ENCODE data around the gene ITIH6.
A peak's percentile ranks its signal among the peaks of the same experiment; 100 is the strongest.
"Not testable (repeated sequence)": the region's sequence is repeated elsewhere in the genome, so short reads cannot be mapped to it uniquely, and the experiment has no call there.

Gene ITIH6

DNA sequence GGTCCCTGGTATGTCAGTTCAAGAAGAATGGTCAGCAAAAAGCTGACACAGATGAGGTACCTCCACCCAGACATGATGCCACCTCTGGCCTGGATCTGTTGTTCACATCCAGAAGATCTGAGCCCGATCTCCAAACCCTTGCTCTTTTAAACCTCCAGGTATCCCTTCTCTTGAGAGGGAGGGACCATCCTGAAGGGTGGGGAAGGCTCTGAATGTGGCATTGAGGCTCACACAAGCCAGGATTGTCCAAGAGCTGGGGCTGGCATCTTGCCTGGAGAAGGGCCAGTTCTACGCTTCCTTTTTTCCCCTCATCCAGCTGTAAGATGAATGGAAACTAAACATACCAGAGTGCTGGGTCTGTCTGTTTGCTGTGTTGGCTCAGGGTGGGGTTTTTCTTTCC, at the start of gene ITIH6:
TSS of gene ITIH6 (minus strand) at position 119 of the 400 bp plus-strand sequence. CDS start at position 74, 45 bp downstream.
- peaks cover 6 to 22% of the 10 kb centered on the region in 2 donors for H3K27me3 Mint-ChIP-seq
- ATAC-seq (replicated peaks) (no peak), DNase-seq (no peak)
- no peaks in the 10 kb centered on the region for H3K4me1 Mint-ChIP-seq
- no peak within 1 kb of the TSS for H3K4me3 Mint-ChIP-seq
- no peak within 1 kb of the TSS for H3K27ac Mint-ChIP-seq
- no peaks in the 10 kb centered on the region for H3K36me3 Mint-ChIP-seq
- no peaks in the 10 kb centered on the region for H3K9me3 Mint-ChIP-seq

DNA sequence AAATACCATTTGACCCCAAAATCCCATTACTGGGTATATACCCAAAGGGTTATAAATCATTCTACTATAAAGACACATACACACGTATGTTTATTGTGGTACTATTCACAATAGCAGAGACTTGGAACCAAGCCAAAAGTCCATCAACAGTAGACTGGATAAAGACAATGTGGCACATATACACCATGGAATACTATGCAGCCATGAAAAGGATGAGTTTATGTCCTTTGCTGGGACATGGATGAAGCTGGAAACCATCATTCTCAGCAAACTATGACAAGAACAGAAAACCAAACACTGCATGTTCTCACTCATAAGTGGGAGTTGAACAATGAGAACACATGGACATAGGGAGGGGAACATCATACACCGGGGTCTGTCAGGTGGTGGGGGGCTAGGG, 49.6 kb upstream of the ITIH6 start:
- not testable (repeated sequence) for H3K36me3 Mint-ChIP-seq; H3K9me3 Mint-ChIP-seq; H3K4me3 Mint-ChIP-seq; ATAC-seq (replicated peaks); H3K27me3 Mint-ChIP-seq; DNase-seq; H3K4me1 Mint-ChIP-seq; H3K27ac Mint-ChIP-seq

DNA sequence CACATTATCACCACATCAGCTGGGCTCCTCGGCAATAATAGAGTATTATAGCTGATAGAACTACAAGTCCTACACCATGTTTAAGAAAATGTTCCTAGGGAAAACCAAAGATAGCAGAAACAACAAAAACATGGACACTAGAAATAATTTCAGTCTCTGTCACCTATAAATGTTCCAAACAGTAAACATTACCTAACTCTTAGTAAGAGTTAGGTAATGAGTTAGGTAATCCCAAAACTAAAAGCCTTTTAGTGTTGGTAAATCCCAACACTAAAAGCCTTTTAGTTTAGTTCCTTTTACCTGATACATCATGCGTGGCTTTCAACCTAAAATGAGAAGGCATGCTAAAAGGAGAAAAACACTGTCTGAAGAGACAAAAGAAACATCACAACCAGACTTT, 45.0 kb upstream of the ITIH6 start:
- H3K4me1 Mint-ChIP-seq = no peaks in the 10 kb centered on the region
- no peak for ATAC-seq (replicated peaks)
- H3K27ac Mint-ChIP-seq = no peak overlapping the region
- H3K9me3 Mint-ChIP-seq = peaks cover 1 to 3% of the 10 kb centered on the region in 2 donors
- no peak overlapping the region for H3K4me3 Mint-ChIP-seq
- H3K27me3 Mint-ChIP-seq = peaks cover 7 to 24% of the 10 kb centered on the region in 2 donors
- no peaks in the 10 kb centered on the region for H3K36me3 Mint-ChIP-seq
- no peak for DNase-seq

- peaks cover 1 to 3% of the 10 kb centered on the region in 2 donors for H3K9me3 Mint-ChIP-seq
- H3K4me3 Mint-ChIP-seq = no peak overlapping the region
- no peaks in the 10 kb centered on the region for H3K4me1 Mint-ChIP-seq
- DNase-seq (no peak), ATAC-seq (replicated peaks) (no peak)
- H3K27me3 Mint-ChIP-seq = peaks cover 11 to 28% of the 10 kb centered on the region in 2 donors
- H3K27ac Mint-ChIP-seq = no peak overlapping the region
- no peaks in the 10 kb centered on the region for H3K36me3 Mint-ChIP-seq
Observed at GRCh38 chrX:54842607-54843006, 44.6 kb upstream of the ITIH6 start.

DNA sequence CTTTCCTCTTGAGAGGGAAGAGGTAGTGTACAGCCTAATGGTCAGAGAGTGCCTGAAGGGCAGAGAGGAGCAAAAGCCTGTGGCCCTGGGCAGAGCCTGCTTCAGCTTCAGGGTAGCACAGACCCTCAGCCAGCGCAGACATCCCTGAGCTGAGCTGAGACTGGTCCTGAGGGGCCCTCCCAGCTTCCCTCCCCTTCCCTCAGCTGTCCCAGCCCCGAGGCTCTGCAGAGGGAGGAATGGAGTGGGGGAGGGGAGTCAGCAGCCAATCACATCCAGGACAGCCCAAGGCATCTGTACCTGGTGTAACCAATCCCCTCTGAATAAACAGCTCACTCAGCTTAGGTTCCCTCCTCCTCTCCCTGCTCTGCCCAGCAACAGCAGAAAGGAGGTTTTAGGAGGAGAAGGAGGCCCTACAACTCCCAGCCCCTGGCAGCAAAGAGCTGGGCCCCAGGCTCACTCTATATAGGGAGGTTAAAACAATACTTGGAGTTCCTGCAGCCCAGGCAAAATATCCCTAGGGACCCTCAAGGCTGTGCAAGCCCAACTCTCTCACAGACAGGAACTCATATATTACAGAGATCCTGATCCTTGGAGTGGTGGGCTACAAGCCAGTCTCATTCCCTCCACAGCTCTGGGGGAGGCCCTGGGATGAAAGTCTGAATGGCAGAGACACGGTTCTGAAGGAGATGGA, 43.3 kb upstream of the ITIH6 start:
- H3K27me3 Mint-ChIP-seq = peaks cover 21 to 38% of the 10 kb centered on the region in 2 donors
- not testable (repeated sequence) for H3K36me3 Mint-ChIP-seq; ATAC-seq (replicated peaks); H3K4me3 Mint-ChIP-seq; DNase-seq; H3K27ac Mint-ChIP-seq; H3K4me1 Mint-ChIP-seq; H3K9me3 Mint-ChIP-seq

DNA sequence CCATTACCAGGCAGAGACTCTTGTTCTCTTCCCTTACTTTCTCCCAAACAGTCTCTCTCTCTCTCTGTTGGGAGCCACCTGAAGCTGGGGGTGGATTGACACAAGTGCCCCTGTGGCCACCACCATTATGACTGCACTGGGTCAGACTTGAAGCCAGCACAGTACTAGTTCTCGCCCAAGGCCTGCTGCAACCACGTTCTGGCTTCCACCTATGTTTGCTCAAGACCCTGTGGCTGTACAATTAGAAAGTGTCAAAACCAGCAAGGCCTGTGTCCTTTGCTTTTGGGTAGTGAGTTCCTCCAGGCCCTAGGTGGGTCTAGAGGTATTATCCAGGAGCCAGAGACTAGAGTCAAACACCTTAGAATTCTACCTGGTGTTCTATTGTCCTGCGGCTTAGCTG, 40.5 kb upstream of the ITIH6 start:
- H3K4me3 Mint-ChIP-seq = no peak overlapping the region
- DNase-seq = no peak
- no peaks in the 10 kb centered on the region for H3K36me3 Mint-ChIP-seq
- H3K9me3 Mint-ChIP-seq = no peaks in the 10 kb centered on the region
- peaks cover 36 to 47% of the 10 kb centered on the region in 2 donors for H3K27me3 Mint-ChIP-seq
- no peak for ATAC-seq (replicated peaks)
- no peaks in the 10 kb centered on the region for H3K4me1 Mint-ChIP-seq
- H3K27ac Mint-ChIP-seq = no peak overlapping the region

GRCh38 chrX:54826598-54826997, 28.5 kb upstream of the ITIH6 start:
- no peak for ATAC-seq (replicated peaks)
- Mint-ChIP-seq H3K27ac (no peak overlapping the region), H3K36me3 (no peaks in the 10 kb centered on the region), H3K4me3 (no peak overlapping the region), H3K9me3 (peaks cover 0 to 2% of the 10 kb centered on the region in 2 donors), H3K27me3 (peaks cover 0 to 8% of the 10 kb centered on the region in 2 donors), H3K4me1 (no peaks in the 10 kb centered on the region)
- no peak for DNase-seq

DNA sequence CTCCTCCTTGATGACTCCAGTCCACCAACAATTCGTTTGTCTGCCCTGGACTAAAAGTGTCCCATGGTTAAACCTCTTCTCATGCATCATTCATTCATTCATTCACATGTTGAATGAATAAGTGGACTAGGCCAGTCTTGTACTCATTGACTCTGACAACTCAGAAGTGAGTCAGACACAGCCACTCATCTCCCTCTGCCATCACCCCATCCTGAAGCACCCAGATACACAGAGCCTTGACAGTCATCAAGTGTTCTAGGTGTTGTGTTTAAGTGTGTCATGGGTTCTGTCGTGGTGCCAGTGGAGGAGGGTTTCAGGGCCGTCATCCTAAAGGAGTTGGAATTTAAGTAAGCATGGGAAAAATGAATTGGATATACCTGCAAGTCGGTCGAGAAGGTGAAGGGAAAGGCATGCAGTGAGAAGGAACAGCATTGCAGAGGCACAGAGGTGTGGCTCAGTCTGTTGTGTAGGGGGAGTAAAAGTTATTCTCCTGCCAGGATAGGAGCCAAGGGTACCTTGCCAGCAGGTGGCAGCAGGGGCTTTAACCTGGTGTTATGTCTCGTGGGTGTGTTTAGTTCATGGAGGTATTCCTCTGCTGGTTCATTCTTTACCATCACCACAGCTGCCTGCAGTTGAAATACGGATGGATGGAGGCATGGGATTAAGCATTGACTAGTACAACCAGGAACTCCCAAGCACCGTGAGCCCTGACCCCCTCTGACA, 27.8 kb upstream of the ITIH6 start:
- H3K27ac Mint-ChIP-seq = no peak overlapping the region
- ATAC-seq (replicated peaks) = peak; percentile 50 to 68
- DNase-seq = no peak
- no peaks in the 10 kb centered on the region for H3K4me1 Mint-ChIP-seq
- H3K36me3 Mint-ChIP-seq = no peaks in the 10 kb centered on the region
- peaks cover 0 to 8% of the 10 kb centered on the region in 2 donors for H3K27me3 Mint-ChIP-seq
- H3K4me3 Mint-ChIP-seq = no peak overlapping the region
- peaks cover 0 to 2% of the 10 kb centered on the region in 2 donors for H3K9me3 Mint-ChIP-seq

GRCh38 chrX:54824722-54825121, 26.7 kb upstream of the ITIH6 start:
- no peaks in the 10 kb centered on the region for H3K36me3 Mint-ChIP-seq
- DNase-seq (no peak), ATAC-seq (replicated peaks) (no peak)
- H3K4me1 Mint-ChIP-seq = no peaks in the 10 kb centered on the region
- H3K9me3 Mint-ChIP-seq = peaks cover 0 to 2% of the 10 kb centered on the region in 2 donors
- H3K27ac Mint-ChIP-seq = no peak overlapping the region
- H3K27me3 Mint-ChIP-seq = peaks cover 0 to 8% of the 10 kb centered on the region in 2 donors
- no peak overlapping the region for H3K4me3 Mint-ChIP-seq

DNA sequence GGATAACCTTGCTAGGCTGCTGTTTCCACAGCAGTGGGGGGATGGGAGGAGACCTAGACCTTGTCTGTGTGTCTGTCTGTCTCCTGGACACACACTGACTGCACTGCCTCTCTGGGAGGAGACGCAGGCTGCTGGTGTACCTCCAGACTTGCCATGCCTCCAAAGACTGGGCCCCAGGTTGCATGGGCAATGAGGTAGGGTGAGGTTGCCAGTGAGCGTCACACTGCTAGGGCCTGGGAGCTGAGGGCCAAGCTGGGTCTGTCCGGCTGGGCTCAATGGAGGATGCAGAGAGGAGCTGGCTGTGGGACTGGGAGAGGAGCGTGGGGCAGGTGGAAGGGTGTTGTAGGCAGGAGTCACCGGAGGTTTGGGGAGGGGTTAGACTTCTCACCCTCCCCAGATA, 26.1 kb upstream of the ITIH6 start:
- ATAC-seq (replicated peaks) = no peak
- H3K36me3 Mint-ChIP-seq = no peaks in the 10 kb centered on the region
- H3K27ac Mint-ChIP-seq = no peak overlapping the region
- no peak overlapping the region for H3K4me3 Mint-ChIP-seq
- H3K27me3 Mint-ChIP-seq = peaks cover 0 to 8% of the 10 kb centered on the region in 2 donors
- H3K9me3 Mint-ChIP-seq = peaks cover 0 to 2% of the 10 kb centered on the region in 2 donors
- no peak for DNase-seq
- no peaks in the 10 kb centered on the region for H3K4me1 Mint-ChIP-seq

DNA sequence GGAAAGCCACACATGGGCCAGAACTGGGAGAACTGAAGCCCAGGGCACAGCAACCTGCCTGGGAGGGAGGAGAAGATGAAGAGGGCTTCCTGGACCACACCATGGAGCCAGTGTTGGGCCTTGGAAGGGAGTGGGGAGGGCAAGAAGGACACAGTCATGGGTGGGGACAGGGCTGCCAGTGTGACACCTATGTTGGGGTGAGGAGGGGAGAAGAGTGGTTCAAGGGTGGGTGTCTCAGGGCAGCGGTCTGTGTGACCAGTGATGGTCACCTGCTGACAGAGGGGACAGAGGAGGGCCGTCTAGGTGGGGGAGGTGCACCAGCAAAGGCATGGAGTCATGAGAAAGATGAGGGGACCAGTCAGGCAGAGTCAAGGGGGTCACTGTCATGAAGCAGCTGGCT, 23.3 kb upstream of the ITIH6 start:
- peaks cover 0 to 8% of the 10 kb centered on the region in 2 donors for H3K27me3 Mint-ChIP-seq
- peaks cover 2 to 3% of the 10 kb centered on the region in 2 donors for H3K36me3 Mint-ChIP-seq
- ATAC-seq (replicated peaks) = no peak
- H3K9me3 Mint-ChIP-seq = peaks cover 0 to under 1% of the 10 kb centered on the region in 2 donors
- H3K27ac Mint-ChIP-seq = no peak overlapping the region
- peaks cover 2 to 4% of the 10 kb centered on the region in 2 donors for H3K4me1 Mint-ChIP-seq
- H3K4me3 Mint-ChIP-seq = no peak overlapping the region
- no peak for DNase-seq

DNA sequence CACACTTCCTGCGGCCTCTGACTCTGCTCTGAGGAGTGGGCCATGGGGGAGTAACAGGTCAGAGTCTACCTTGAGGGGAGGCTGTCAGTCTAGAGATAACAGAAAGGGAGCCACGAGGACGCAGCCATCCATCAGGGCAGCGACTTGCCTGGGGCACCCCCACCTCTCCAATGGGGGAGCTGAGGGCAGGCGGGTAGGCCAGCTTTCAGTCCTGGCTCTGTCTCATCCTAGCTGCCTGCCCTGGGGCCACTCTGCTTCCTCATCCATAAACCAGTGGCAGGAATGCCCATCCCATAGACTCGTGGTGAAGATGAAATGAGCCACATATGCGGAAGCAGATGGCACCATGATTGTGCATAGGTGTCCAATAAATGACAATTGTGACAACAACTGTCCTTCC, 22.7 kb upstream of the ITIH6 start:
- no peak for DNase-seq
- Mint-ChIP-seq H3K4me3 (no peak overlapping the region), H3K27ac (no peak overlapping the region), H3K27me3 (peaks cover 0 to 7% of the 10 kb centered on the region in 2 donors), H3K9me3 (peaks cover 0 to 3% of the 10 kb centered on the region in 2 donors), H3K4me1 (peaks cover 2 to 4% of the 10 kb centered on the region in 2 donors), H3K36me3 (peaks cover 8% of the 10 kb centered on the region in 2 donors)
- ATAC-seq (replicated peaks) = no peak

GRCh38 chrX:54819201-54819600, 21.1 kb upstream of the ITIH6 start:
- H3K4me1 Mint-ChIP-seq = peaks cover 2 to 4% of the 10 kb centered on the region in 2 donors
- H3K4me3 Mint-ChIP-seq = no peak overlapping the region
- peaks cover 8 to 9% of the 10 kb centered on the region in 2 donors for H3K36me3 Mint-ChIP-seq
- no peak overlapping the region for H3K27ac Mint-ChIP-seq
- DNase-seq (no peak), ATAC-seq (replicated peaks) (no peak)
- H3K9me3 Mint-ChIP-seq = peaks cover 0 to 3% of the 10 kb centered on the region in 2 donors
- H3K27me3 Mint-ChIP-seq = peaks cover 0 to 5% of the 10 kb centered on the region in 2 donors

DNA sequence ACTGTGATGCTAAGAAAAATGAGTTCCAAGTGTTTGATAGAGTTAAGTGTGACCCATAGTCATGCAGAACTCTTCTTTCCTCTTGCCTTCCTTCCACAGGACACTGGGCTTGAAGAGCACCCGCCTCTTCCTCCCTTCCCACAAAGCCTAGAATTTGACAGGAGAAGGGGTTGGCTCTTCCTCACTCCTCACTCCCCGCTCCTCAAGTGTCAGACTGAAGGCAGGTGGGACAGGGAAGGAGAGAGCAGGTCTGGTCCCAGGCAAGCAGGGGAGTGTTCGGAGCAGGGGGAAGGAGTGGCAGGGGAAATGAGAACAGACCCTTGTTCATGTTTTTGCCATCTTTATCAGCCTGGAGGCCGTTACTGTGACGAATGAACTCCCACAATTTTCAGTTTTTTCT, 20.2 kb upstream of the ITIH6 start:
- Mint-ChIP-seq H3K27ac (no peak overlapping the region), H3K27me3 (peaks cover 0 to 5% of the 10 kb centered on the region in 2 donors), H3K9me3 (peaks cover 0 to 3% of the 10 kb centered on the region in 2 donors), H3K4me3 (no peak overlapping the region), H3K4me1 (peaks cover 3 to 4% of the 10 kb centered on the region in 2 donors), H3K36me3 (peaks cover 12 to 15% of the 10 kb centered on the region in 2 donors)
- DNase-seq = no peak
- ATAC-seq (replicated peaks) = no peak
